HG02870 (cell line): ENCODE data around the gene TMEM92.
"Not testable (repeated sequence)": the region's sequence is repeated elsewhere in the genome, so short reads cannot be mapped to it uniquely, and the experiment has no call there.

ENCODE experiments used
- ATAC-seq: cut with Tn5 transposase; IDR thresholded peaks from one replicate; pipeline ENCODE4 v1.9.1; 2021; ENCODE audit warnings: mild to moderate bottlenecking, moderate library complexity; ENCODE audit not compliant: unreplicated experiment

The TMEM92 gene

DNA sequence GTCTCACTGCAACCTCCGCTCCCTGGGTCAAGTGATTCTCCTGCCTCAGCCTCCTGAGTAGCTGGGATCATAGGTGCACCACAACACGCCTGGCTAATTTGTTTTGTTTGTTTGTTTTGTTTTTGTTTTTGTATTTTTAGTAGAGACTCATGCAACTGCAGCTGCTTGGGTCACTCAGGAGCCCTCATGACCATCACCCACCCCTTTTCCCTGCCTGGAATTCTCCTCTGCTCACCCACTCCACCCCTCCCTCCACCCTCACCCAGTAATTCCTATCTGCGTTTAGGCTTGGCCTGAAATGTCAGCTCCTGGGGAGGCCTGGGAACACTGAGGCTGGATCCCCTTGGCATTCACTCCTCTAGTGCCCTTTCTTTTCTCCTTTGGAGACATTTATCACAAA lies 25.5 kb downstream of the TMEM92 start:
- no peak for ATAC-seq

DNA sequence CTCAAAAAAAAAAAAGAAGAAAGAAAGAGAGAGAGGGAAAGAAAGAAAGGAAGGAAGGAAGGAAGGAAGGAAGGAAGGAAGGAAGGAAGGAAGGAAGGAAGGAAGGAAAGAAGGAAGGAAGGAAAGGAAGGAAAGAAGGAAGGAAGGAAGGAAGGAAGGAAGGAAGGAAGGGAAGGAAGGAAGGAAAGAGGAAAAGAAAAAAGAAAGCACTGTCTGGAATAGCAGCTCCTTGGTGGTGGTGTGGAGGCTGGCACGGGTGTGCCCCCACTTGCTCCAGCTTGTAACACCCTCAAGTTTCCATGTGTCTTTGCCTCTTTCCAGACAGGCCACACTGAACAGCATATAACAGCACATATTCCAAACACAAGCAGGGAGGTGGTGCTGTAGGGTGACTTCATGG lies 26.6 kb downstream of the TMEM92 start:
- ATAC-seq, result not testable (repeated sequence)

DNA sequence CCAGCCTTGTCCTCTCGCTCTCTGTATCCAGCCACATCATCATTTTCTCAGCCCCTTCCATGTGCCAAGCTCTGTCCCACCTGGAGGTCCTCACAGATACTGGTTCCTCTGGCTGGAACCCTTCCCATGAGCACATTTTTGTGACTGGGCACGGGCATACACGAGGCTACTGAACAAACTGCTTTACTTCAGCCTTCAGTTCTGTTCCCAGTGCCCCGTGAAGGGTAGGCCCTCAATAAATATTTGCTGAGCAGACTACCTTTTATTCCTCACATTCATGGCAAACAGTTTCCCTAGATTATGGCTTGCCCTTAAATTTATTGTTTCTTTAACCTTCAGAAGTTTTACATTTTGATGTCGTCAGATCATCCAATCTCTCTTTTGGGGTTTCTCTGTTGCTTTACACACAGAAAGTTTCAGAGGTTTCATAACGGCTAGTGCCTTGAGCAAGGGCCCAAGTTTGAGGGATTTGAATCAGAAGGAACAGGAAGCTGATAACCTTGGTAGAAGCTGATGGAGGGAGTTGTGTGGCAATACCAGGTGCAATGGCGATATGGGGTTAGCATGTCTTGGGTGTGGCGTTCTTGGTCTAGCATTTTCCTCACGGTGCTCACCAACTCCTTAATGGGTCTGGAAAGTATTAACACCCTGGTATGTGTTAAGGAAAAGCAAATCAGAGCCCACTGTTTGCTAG lies 27.8 kb downstream of the TMEM92 start:
- no peak for ATAC-seq

DNA sequence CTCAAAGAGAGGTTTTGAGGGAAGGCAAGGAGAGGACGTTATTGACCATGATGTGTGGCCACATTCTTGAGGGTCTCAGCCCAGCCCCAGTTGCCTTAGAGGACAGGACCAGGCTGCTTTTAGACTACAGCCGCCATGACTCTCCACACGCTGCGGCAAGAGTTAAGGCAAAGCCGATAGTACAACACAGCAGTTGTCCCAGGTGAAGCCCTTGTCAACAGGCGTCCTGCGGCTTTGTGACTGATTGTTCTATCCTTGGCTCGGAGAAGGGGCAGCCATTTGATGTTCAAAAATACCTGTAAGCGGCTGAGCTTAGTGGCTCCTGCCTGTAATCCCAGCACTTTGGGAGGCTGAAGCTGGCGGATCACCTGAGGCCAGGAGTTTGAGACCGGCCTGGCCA lies 28.8 kb downstream of the TMEM92 start:
- no peak for ATAC-seq

DNA sequence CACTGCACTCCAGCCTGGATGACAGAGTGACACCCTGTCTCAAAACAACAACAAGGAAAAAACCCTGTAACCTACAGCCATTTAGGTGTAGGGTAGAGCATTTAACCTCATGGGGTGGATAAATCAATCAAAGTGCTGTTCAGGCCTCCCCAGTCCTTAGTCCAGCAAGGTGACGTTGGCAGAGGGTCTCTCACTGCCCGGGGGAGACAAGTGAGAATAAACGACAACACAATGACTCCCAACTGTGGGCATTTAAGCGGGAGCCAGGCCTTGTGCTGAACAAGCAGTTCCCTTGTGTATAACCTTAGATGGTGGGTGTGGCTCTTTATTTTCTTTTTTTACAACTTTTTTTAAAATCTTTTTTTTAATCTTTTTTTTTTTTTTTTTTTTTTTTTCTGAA lies 29.3 kb downstream of the TMEM92 start:
- no peak for ATAC-seq

DNA sequence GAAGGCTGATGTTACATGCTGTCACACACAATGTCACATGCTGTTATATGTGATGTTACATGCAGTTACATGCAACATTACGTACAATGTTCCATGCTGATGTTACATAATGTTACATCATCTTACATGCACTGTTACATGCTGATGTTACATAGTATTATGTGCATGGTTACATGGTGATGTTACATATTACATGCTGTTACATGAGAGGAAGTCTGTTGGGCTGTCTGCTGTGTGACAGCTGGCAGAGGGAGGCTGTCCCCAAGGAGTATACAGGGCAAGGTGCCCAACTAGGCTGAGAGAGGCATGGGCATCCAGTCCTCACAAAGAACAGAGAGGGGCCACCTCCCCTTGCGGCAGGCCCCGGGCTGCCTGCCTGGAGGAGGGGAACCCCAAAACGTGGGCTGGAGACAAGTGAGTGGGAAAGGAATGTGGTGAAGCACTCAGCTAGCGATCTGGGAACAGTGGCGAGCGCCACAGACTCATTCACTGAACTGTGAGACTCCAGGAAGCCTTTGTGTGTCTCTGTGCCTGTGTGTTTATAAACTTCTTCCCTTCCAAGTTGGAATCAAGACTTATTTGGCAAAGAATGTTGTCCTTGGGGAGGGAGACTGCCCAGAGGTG lies 30.6 kb downstream of the TMEM92 start:
- ATAC-seq, result no peak

DNA sequence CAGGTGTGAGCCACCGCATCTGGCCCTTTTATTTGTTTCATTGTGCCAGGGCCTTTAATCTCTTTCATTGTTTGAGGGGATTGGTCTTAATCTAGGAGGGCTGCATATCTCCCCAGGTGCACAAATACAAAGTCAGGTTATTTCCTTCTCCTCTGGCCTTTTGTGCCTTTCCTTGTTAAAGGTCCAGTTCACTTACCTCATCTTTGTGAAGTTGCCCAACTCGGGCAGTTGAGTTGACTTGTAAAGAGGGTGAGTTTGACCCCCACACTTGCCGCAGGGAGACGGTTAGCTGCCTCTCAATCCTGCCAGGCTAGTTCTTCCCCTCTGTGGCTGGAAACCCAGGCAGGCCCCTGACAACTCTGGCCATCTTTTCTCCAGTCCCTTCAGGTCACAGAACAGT lies 33.4 kb downstream of the TMEM92 start:
- ATAC-seq, result no peak

DNA sequence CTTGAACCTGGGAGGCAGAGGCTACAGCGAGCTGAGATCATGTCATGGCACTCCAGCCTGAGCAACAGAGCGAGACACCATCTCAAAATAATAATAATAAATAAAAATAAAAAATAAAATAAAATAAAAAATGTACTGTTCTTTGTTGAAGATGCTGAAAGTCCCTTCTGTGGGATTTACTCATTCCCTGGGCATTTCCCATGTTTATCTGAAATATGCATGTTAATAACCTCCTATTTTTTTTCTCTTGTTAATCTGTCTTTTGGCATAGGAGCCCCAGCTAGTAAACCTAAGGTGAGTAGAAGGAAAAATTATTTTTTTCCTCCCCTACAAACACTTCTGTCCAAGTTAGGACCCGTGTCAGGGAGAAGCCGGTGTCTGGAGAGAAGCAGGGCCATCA lies 34.4 kb downstream of the TMEM92 start:
- no peak for ATAC-seq

DNA sequence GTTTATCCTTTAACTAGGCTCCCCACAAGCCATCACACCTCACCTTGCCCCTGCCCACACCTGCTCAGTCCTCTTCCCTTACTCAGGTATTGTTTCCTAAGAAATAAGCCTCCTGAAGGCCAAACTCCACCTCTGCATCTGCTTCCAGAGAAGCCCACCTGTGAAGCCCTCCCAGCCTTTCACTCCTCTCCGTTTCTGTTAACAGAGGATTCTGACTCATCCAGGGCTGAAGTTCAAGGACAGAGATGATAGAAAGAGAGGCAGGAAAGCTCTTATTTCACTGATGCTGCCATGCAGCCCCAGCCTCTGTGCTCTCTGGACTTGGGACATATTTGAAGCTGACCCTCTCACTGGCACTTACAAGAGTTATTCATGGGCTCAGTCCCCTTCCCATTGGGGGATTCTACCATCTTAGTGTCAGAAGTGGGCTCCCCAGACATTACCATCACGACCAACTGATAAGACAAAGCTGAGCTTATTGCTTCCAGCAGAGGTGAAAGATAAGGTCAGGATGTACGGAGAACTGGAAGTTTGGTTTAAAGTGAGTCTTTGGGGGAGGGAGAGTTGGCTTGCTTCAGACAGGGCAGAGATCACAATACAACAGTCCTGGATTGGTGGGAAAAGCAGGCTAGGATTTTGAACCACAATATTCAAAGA lies 36.3 kb downstream of the TMEM92 start:
- ATAC-seq, result no peak

DNA sequence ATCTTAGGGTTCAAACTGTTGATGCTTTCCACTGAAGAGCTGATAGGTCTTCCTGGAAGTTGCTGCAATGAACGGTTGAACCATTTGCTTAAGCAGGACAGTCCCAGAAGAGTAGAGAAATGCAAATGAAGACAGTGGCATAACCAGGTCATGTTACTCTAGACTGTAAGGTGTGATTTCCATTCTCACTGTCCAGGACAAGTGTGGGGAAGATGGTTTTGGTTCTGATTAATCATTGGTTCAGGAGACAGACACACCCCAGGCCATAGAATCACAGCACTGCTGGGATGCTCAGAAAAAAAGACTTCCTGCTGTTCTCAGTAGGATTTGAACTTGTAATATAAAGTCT lies 36.8 kb downstream of the TMEM92 start:
- no peak for ATAC-seq

DNA sequence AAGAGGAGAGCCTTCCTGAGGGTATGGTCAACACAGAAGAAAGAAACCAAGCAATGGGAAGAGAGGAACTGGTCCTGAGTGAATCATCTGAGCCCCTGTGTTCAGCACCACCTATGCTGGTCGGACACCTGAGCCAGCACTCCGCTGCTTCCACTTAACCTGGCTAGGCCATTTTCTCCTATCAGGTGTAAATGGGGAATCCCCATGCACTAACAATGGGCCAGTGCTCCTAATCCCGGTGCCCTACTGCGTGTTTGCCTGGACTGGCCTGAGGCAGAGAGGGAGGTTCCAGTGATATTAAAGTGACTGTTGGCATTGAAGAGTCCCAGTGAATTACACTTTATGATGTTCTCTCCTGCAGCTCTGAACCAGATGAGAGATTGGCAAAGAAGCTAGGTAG lies 37.2 kb downstream of the TMEM92 start:
- no peak for ATAC-seq

DNA sequence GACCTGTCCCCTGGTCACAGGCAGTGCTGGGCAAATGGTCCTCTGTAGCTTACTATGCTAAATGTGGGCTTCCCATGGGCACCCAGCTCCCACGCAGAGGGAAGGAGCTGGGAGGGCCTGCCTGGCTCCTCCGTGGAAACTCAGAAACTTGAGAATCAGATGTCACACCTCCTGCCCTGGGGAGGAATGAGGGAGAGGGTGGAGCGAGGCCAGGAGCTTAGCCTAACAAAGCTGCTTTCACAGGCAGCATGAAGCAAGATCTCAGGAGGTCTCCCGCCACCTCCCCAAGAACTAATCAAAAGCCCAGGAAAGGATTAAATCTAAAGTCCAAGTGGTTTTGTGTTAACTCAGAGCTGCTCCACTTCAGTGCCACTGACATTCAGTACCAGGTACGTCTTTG lies 38.0 kb downstream of the TMEM92 start:
- ATAC-seq, result no peak

DNA sequence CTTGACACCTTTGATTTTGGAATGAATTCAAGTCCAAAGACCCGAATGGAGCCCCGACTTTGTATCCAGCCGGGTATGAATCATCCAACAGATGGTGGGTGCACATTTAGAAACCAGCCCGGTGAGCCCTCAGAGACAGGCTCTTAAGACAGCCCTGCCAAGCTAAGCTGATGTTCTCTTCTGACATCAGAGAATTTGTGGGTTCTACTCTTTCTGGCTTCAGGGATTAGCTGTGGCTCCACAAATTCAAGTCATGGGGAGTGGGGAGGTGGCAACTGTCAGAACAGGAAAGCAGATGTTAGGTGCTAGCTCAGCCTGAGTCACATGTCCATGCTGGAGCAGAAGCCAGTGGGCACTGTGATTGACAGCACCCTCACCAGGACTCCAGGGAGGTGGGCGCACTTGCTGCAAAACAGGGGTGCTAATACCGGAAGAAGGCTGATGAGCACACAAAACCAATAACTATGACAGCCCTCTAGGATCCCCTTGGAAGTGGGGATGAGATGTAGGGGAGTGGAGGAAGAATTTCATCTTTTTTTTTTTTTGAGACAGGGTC lies 40.3 kb downstream of the TMEM92 start:
- no peak for ATAC-seq

DNA sequence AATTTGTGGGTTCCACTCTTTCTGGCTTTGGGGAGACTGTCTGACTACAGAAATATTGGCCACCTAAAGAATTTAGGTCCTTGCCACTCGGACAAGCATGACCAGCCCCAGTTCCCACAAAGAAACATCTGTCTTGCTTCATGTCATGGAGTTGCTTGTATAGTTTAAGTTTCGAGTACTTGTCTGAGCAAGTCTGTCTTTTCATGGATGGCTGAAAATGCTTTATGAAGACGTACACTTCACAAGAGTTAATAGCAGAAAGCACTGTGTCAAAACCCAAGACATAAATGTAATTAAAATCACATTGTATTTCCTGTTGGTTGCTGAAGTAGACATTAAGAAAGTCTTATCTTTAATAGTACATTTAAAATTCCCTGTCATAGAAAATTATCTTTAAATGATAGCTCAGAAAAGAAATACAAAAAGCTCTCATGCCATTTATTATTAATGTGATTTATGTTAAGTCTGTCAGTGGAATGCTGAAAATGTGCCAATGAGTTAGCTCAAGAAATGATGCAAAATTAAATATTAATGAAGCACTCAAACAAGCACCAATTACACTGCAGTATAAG lies 41.8 kb downstream of the TMEM92 start:
- ATAC-seq, result no peak

DNA sequence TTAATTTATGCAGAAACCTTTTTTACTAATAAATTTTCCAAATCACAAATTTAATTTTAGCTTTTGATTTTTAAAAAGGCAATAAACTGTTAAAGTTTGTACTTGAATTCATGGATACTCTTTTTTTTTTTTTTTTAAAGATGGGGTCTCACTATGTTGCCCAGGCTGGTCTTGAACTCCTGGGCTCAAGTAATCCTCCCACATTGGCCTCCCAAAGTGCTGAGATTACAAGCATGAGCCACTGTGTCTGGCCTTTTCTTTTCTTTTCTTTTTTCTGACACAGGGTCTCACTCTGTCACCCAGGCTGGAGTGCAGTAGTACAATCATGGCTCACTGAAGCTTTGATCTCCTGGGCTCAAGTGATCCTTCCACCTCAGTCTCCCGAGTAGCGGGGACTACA lies 42.4 kb downstream of the TMEM92 start:
- not testable (repeated sequence) for ATAC-seq

DNA sequence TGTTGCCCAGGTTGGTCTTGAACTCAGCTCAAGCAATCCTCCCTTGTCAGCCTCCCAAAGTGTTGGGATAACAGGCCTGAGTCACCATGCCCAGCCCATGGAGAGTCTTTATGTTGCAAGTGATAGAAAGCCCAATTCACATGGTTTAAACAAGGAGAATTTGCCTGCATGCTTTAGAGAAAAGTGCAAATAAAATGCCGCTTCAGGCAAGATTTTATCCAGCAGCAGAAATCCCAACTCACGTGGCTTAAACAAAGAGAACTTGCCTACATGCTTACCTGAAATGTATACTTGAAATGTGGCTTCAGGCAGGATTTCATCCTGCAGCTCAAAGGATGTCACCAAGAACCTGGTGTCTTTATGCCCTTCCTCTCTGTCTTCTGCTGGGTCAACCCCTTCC lies 42.9 kb downstream of the TMEM92 start:
- no peak for ATAC-seq

DNA sequence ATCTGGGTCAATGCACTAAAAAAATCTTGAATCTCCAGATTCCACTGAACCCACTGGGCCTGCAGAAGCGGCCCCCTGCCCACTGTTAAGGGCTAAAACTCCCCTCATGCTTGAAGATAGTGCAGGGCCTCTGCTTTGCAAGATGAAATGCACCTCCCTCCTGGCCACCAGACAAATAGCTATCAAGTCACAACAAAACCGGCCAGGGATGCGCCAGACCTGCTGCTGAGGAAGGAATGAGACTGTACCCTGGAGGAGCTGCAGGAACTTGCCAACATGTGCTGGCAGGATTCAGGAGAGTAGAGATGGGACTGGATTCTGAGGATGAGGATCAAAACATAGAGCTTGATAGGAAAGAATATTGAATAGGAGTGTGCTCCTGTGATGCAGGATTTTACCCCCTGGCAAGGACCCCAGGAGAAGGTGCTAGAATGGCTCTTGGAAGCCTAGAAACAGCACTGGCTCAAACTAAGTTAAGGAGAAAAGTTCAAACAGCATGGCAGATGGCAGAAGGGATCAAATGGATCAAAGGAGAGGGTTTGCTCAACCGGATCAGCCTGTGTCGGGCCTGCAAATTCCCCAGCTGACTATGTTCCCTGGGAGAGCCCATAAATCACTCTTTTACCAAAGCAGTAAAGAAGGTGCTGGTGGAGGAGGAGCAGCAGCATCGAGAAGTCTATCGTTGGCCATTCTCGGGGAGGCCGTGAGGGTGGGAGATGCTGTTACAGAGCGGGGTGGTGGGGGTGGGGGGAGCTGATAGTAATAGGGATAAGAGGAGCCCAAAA lies 44.4 kb downstream of the TMEM92 start:
- ATAC-seq, result no peak

DNA sequence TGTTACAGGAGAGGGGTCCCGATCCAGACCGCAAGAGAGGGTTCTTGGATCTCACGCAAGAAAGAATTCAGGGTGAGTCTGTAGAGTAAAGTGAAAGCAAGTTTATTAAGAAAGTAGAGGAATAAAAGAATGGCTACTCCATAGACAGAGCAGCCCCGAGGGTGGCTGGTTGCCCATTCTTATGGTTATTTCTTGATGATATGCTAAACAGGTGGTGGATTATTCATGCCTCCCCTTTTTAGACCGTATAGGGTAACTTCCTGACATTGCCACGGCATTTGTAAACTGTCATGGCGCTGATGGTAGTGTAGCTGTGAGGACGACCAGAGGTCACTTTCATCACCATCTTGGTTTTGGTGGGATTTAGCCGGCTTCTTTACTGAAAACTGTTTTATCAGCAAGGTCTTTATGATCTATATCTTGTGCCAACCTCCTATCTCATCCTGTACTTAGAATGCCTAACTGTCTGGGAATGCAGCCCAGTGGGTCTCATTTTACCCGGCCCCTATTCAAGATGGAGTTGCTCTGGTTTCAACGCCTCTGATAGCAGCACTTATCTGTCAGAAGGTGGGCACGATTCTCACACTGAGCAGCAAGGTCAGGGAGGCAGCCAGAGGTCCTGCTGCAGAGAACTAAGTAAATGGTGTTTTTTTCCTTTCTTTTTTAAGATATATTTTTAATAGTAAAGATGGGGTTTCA lies 45.2 kb downstream of the TMEM92 start:
- ATAC-seq, result no peak

DNA sequence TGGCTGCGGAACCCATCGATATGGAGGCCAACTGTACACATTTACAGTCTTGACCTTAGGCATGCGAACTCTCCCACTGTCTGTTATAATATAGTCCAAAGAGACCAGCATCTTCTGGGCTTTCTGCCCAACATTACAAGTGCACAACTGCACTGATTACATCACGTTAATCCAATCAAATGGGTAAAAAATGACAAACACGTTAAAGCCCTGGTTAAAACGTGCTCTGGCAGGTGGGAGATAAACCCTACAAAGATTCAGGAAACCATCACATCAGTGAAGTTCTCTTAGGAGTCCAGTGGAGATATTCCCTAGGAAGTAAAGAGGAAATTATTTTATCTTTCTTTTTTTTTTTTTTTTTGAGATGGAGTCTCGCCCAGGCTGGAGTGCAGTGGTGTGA lies 48.0 kb downstream of the TMEM92 start:
- ATAC-seq, result no peak

DNA sequence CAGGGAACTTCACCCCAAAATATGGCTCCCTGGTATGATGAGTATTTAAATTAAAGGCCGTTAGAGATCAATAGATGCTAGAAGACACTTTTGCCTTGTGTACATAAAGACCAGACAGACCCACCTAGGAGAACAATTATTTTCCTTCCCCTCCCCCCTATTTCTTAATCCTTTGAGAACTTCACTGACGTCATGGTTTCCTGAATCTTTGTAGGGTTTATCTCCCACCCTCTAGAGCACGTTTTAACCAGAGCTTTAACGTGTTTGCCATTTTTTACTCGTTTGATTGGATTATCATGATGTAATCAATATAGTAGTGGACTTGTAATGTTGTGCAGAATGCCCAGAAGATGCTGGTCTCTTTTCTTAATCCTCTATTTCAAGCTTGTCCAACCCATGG lies 48.8 kb downstream of the TMEM92 start:
- no peak for ATAC-seq

DNA sequence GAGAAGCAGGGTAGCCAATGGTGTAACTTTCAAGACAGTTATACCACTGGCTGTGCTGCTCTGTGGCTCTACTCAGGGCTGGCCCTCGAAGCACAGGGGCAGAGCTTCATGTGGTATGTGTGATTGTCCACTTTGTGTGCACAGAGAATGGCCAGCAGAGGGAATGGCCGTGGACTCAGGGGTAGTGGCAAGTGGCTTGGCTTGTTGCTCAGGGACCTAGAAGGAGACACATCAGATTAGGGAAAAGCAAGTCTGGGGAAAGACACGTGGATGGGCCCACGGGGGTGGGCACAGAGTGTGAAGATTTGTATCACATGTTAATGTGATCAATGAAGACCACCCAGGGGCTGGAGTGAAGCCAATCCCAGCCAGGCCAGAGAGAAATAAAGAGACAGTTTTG lies 51.6 kb downstream of the TMEM92 start:
- no peak for ATAC-seq
